H1 (cell line): ENCODE data around the gene HSD11B1L.

Source experiments
- BRCA1 ChIP-seq: IDR thresholded peaks from 2 replicates; pipeline ENCODE4 v1.6.1; 2012; ENCODE audit warnings: low read depth, low read length, improper control_type of control experiment
- CEBPB ChIP-seq: IDR thresholded peaks from 2 replicates; pipeline ENCODE4 v1.6.1; 2012; ENCODE audit warnings: low read depth, low read length
- EZH2 ChIP-seq: fragments of 200-600 bp; sonication (generic); IDR thresholded peaks from 2 replicates; pipeline ENCODE4 v1.7.1; 2012; ENCODE audit warnings: low read depth, mild to moderate bottlenecking, moderate library complexity, low read length, inconsistent platforms; ENCODE audit not compliant: severe bottlenecking
- FOSL1 ChIP-seq: IDR thresholded peaks from 2 replicates; pipeline ENCODE4 v1.6.1; 2011; ENCODE audit warnings: mild to moderate bottlenecking, low read depth, low read length, moderate library complexity; ENCODE audit not compliant: insufficient read depth
- POLR2AphosphoS5 ChIP-seq: IDR thresholded peaks from 2 replicates; pipeline ENCODE4 v1.6.1; 2011; ENCODE audit warnings: low read depth, low read length
- RAD21 ChIP-seq, 2 experiments: IDR thresholded peaks in 1 of 2; conservative IDR thresholded peaks in 1 of 2; 2 replicates each; pipeline ENCODE4 v1.6.1; 2011; ENCODE audit warnings: low read depth in 2 of 2, low read length in 2 of 2, improper control_type of control experiment in 1 of 2, inconsistent platforms in 1 of 2, mild to moderate bottlenecking in 1 of 2, moderate library complexity in 1 of 2
- TBP ChIP-seq: IDR thresholded peaks from 2 replicates; pipeline ENCODE4 v1.6.1; 2011; ENCODE audit warnings: low read depth, low read length, improper control_type of control experiment
- TF ChIP-seq, protein P1 (sequence below), 3 experiments: IDR thresholded peaks; 1 replicate in 2 of 3; 2 replicates in 1 of 3; pipeline versions ENCODE4 v1.5.1 to v1.6.1; 2011; ENCODE audit warnings: low read length in 3 of 3, mild to moderate bottlenecking in 3 of 3, inconsistent platforms in 2 of 3, low read depth in 1 of 3, moderate library complexity in 1 of 3; ENCODE audit not compliant: insufficient read depth in 1 of 3; ENCODE audit errors: control extremely low read depth in 1 of 3
- TF ChIP-seq, protein P2 (sequence below): IDR thresholded peaks from 2 replicates; pipeline ENCODE4 v1.6.1; 2012; ENCODE audit warnings: inconsistent platforms
- TF ChIP-seq, protein P3 (sequence below): IDR thresholded peaks from 2 replicates; pipeline ENCODE4 v1.6.1; 2012; ENCODE audit warnings: low read length, inconsistent platforms

DNA sequence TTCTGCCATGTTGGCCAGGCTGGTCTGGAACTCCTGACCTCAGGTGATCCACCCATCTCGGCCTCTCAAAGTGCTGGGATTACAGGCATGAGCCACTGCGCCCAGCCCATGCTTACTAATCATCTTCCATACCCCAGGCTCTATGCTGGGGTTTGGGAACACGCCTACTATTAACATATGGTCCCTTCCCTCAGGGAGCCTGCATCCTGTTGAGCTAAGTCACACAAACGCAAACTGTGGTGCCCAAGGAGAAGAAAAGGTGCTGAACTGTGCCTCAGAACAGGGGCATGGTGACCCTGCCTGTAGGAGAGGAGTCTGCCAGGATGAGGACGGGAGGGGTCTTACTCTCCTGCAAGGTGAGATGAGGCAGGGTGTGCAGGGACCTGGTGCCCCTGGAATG, 6.1 kb upstream of the HSD11B1L start:
- TF ChIP-seq, protein P1, sequence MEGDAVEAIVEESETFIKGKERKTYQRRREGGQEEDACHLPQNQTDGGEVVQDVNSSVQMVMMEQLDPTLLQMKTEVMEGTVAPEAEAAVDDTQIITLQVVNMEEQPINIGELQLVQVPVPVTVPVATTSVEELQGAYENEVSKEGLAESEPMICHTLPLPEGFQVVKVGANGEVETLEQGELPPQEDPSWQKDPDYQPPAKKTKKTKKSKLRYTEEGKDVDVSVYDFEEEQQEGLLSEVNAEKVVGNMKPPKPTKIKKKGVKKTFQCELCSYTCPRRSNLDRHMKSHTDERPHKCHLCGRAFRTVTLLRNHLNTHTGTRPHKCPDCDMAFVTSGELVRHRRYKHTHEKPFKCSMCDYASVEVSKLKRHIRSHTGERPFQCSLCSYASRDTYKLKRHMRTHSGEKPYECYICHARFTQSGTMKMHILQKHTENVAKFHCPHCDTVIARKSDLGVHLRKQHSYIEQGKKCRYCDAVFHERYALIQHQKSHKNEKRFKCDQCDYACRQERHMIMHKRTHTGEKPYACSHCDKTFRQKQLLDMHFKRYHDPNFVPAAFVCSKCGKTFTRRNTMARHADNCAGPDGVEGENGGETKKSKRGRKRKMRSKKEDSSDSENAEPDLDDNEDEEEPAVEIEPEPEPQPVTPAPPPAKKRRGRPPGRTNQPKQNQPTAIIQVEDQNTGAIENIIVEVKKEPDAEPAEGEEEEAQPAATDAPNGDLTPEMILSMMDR (IDR thresholded peaks at IDR 0.05; ENCODE audit: control extremely low read depth in 1 of 3, insufficient read depth in 1 of 3, low read depth in 1 of 3, low read length in 3 of 3): no peak
- TF ChIP-seq, protein P2, sequence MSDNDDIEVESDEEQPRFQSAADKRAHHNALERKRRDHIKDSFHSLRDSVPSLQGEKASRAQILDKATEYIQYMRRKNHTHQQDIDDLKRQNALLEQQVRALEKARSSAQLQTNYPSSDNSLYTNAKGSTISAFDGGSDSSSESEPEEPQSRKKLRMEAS: no peak
- TF ChIP-seq RAD21 (IDR thresholded peaks at IDR 0.05 in 1 of 2, conservative IDR thresholded peaks at IDR 0.05 in 1 of 2; ENCODE audit: low read depth in 2 of 2, low read length in 2 of 2) (no peak), TBP (no peak), CEBPB (no peak), BRCA1 (no peak), EZH2 (no peak), POLR2AphosphoS5 (no peak), FOSL1 (no peak)
- TF ChIP-seq, protein P3, sequence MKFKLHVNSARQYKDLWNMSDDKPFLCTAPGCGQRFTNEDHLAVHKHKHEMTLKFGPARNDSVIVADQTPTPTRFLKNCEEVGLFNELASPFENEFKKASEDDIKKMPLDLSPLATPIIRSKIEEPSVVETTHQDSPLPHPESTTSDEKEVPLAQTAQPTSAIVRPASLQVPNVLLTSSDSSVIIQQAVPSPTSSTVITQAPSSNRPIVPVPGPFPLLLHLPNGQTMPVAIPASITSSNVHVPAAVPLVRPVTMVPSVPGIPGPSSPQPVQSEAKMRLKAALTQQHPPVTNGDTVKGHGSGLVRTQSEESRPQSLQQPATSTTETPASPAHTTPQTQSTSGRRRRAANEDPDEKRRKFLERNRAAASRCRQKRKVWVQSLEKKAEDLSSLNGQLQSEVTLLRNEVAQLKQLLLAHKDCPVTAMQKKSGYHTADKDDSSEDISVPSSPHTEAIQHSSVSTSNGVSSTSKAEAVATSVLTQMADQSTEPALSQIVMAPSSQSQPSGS: no peak
